Hepatocyte (in vitro differentiated cells): ENCODE data around the gene APOA5.

Experiments
- CTCF ChIP-seq: fragments of 200-600 bp; sonication (generic); IDR thresholded peaks from 2 replicates; pipeline ENCODE4 v1.5.1; 2016; ENCODE audit warnings: antibody characterized with exemption, mild to moderate bottlenecking; ENCODE audit not compliant: poor library complexity
- EZH2 ChIP-seq: fragments of 200-600 bp; sonication (generic); IDR thresholded peaks from 2 replicates; pipeline ENCODE4 v1.6.1; 2016; ENCODE audit warnings: antibody characterized with exemption, mild to moderate bottlenecking, borderline replicate concordance
- EZH2phosphoT487 ChIP-seq: fragments of 200-600 bp; sonication (generic); IDR thresholded peaks from one replicate; pipeline ENCODE4 v1.6.1; 2018; ENCODE audit warnings: antibody characterized with exemption, mild to moderate bottlenecking, low read depth, moderate library complexity; ENCODE audit not compliant: unreplicated experiment, severe bottlenecking

GRCh38 chr11:116792869-116793771 is 1.4 kb upstream of the APOA5 start:
- TF ChIP-seq CTCF (no peak), EZH2 (no peak), EZH2phosphoT487 (no peak)
